ENCODE measurements around the gene TCTN3.
A peak's percentile ranks its signal among the peaks of the same experiment; 100 is the strongest.

DNA sequence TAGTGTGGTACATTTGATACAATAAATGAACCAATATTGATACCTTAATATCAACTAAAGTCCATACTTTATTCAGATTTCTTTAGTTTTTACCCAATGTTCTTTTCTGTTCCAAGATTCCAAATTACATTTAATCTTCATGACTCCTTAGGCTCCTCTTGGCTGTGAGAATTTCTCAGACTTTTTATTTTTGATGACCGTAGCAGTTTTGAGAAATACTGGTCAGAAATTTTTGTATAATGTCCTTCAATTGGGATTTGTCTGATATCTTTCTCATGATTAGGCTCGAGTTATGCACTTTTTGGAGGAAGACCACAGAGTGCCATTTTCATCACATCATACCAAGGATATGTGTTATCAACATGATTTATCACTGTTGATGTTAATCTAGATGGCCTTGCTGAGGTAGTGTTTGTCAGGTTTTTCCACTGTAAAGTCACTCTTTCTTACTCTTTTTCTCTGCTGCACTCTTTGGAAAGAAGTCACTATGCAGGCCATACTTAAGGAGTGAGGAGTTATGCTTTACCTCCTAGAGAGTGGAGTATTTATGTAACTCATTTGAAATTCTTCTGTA, 49.3 kb upstream of the TCTN3 start:
- no peak for TF ChIP-seq MAZ (IDR thresholded peaks at IDR 0.05; ENCODE audit: borderline replicate concordance, low read depth, low read length)
- TF ChIP-seq, protein P1, sequence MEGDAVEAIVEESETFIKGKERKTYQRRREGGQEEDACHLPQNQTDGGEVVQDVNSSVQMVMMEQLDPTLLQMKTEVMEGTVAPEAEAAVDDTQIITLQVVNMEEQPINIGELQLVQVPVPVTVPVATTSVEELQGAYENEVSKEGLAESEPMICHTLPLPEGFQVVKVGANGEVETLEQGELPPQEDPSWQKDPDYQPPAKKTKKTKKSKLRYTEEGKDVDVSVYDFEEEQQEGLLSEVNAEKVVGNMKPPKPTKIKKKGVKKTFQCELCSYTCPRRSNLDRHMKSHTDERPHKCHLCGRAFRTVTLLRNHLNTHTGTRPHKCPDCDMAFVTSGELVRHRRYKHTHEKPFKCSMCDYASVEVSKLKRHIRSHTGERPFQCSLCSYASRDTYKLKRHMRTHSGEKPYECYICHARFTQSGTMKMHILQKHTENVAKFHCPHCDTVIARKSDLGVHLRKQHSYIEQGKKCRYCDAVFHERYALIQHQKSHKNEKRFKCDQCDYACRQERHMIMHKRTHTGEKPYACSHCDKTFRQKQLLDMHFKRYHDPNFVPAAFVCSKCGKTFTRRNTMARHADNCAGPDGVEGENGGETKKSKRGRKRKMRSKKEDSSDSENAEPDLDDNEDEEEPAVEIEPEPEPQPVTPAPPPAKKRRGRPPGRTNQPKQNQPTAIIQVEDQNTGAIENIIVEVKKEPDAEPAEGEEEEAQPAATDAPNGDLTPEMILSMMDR (conservative IDR thresholded peaks at IDR 0.05; ENCODE audit: low read depth, low read length), result no peak
- TF ChIP-seq RFX5 (IDR thresholded peaks at IDR 0.05; ENCODE audit: low read depth, low read length), result no peak
- no peak for TF ChIP-seq POLR2A (IDR thresholded peaks at IDR 0.05; ENCODE audit: low read depth, low read length)
- no peak for TF ChIP-seq MXI1 (IDR thresholded peaks at IDR 0.05; ENCODE audit: borderline replicate concordance, low read depth, low read length)
- peak; percentile 83 for TF ChIP-seq MAFK (IDR thresholded peaks at IDR 0.05; ENCODE audit: low read depth, low read length)
- no peak for TF ChIP-seq FOS (IDR thresholded peaks at IDR 0.05; ENCODE audit: low read depth, low read length)
- TF ChIP-seq, protein P2, sequence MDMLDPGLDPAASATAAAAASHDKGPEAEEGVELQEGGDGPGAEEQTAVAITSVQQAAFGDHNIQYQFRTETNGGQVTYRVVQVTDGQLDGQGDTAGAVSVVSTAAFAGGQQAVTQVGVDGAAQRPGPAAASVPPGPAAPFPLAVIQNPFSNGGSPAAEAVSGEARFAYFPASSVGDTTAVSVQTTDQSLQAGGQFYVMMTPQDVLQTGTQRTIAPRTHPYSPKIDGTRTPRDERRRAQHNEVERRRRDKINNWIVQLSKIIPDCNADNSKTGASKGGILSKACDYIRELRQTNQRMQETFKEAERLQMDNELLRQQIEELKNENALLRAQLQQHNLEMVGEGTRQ (IDR thresholded peaks at IDR 0.05; ENCODE audit: low read depth, low read length), result no peak
- TF ChIP-seq RCOR1 (IDR thresholded peaks at IDR 0.05; ENCODE audit: insufficient replicate concordance, low read length), result no peak
- TF ChIP-seq CEBPB (IDR thresholded peaks at IDR 0.05; ENCODE audit: low read depth, low read length), result no peak
